ENCODE data around the gene FAN1. TPM values are rescaled to one million over a fixed set of nuclear protein-coding genes. Genes with fewer than 3 reads are reported as not detected.

Gene FAN1
- total and polyA plus RNA-seq, 7 donors, result 12.4 to 64.2 (median 25.0) TPM

DNA sequence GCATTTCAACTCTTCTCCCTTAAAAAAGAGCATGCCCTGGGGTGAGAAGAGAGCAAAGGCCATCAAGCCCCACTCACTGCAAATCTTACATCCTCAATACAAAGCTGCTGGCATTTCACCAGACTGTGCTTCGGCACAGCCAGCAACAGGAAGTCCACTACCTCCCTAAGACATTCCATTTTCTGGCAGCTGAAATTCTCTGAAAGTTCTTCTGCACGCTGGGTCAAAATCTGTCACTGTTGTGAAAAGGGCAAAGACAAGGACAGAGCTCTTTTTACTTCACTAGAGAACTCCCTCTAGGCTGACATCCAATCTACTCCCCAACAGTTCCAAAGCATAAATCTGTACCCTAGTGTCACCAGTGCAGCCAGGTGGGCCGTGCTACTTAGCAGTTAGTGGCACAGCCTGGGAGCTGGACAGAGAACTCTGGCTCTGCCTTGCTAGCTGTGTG, 81.4 kb downstream of the FAN1 start:
- no peaks in the 10 kb centered on the region for H3K9me3 ChIP-seq
- peak overlapping the region; percentile 59 for H3K27ac ChIP-seq
- no peak for TF ChIP-seq CTCF (IDR thresholded peaks at IDR 0.05)
- intact Hi-C loops (cut with DNase I), result no loop called here
- peak; percentile 62 to 86 (median 80) for ATAC-seq
- H3K4me3 ChIP-seq, result no peak overlapping the region
- WGBS, 3 donors, result 4 to 7% (median 5%) methylated on average over 3 of the region's 3 CpGs
- peaks cover 84% of the 10 kb centered on the region for H3K4me1 ChIP-seq
- no peaks in the 10 kb centered on the region for H3K27me3 ChIP-seq (ENCODE audit: insufficient read depth in 3 of 3, low read length in 2 of 3)
- H3K36me3 ChIP-seq (ENCODE audit: insufficient read depth in 1 of 2, low read depth in 1 of 2), result peaks cover 7 to 38% of the 10 kb centered on the region in 2 donors
- DNase-seq, result peak in 1 of 2 donors; percentile 64

GRCh38 chr15:30990036-30990435, 86.3 kb downstream of the FAN1 start:
- Histone ChIP-seq H3K27me3 (ENCODE audit: insufficient read depth in 3 of 3, low read length in 2 of 3) (no peaks in the 10 kb centered on the region), H3K27ac (peak overlapping the region; percentile 92), H3K9me3 (no peaks in the 10 kb centered on the region), H3K36me3 (ENCODE audit: insufficient read depth in 1 of 2, low read depth in 1 of 2) (peaks cover 0 to 14% of the 10 kb centered on the region in 2 donors), H3K4me1 (peaks cover 56% of the 10 kb centered on the region), H3K4me3 (peak overlapping the region; percentile 84)
- ATAC-seq, result no peak
- no peak for DNase-seq
- 41 to 61% (median 44%) methylated on average over 2 of the region's 2 CpGs for WGBS, 3 donors
- intact Hi-C loops (cut with DNase I), result loop anchor here (2.0 to 10.0 kb wide), 8 partner anchors 33 to 337 kb away; partner anchors contain the start of genes FAN1 (in 1 of the 2) and KLF13 (in 1 of the 2)
- no peak for TF ChIP-seq CTCF (IDR thresholded peaks at IDR 0.05)

- no peak for TF ChIP-seq CTCF (IDR thresholded peaks at IDR 0.05)
- Histone ChIP-seq H3K27me3 (ENCODE audit: insufficient read depth in 3 of 3, low read length in 2 of 3) (no peaks in the 10 kb centered on the region), H3K4me3 (peak overlapping the region; percentile 84), H3K36me3 (ENCODE audit: insufficient read depth in 1 of 2, low read depth in 1 of 2) (peaks cover 0 to 14% of the 10 kb centered on the region in 2 donors), H3K9me3 (no peaks in the 10 kb centered on the region), H3K27ac (peak overlapping the region; percentile 92), H3K4me1 (peaks cover 50% of the 10 kb centered on the region)
- intact Hi-C loops (cut with DNase I), result loop anchor here (2.0 to 10.0 kb wide), 8 partner anchors 33 to 337 kb away; partner anchors contain the start of genes FAN1 (in 1 of the 2) and KLF13 (in 1 of the 2)
- no peak for DNase-seq
- 4 to 5% (median 4%) methylated on average over 24 of the region's 24 CpGs for WGBS, 3 donors
- ATAC-seq, result peak; percentile 9 to 39 (median 26)
These were observed 86.9 kb downstream of the FAN1 start for GRCh38 chr15:30990446-30991254.

DNA sequence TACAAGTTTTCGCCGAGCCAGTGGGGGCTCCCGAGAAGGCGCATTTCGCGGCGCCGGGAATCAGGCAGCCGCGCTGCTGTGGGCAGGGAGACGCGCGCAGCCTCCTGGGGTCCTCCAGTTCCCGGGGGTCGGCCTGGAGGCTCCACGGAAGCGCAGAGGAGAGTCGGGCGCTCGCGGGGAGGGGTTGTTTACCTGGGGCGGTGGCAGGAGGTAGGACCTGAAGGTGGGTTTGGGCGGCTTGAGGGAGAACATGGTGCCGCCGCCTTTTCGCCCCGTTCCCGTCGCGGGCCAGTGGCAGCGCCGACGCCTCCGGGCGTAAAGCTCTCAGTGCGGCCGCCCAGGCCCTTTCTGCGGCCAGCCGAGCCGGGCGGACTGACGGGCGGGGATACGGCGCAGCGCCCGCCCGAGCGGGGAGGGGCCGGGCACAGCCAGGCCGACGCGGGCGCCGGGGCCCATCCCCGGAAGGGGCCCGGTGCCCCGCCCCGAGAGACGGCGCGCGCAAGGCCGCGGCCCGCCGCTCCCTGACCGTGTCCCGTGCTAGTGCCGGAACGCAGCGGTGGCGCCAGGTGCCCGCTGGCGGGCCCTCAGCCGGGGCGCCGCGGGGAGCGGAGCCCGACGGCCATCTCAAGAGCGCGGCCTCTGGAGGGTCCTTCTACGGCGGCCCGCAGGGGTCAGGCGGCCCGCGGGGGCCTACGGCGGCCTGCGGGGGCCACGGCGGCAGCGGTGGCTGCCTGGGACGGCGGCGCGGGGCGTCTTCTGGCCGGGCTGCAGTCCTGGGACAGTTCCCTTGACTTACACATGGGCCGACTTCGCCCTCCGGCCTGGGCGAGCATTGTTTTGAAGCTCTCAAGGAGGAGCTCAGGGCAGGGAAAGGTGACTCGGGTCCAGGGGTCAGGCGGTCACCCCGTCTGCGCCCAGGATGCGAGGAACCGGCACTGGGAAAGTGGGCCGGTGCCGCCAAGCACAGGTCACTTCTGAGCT, 87.8 kb downstream of the FAN1 start, which contains the start of gene MTMR10:
MTMR10 (minus strand) TSS at position 374 of the 981 bp plus-strand sequence; CDS start at position 252, 122 bp downstream.
- H3K27me3 ChIP-seq (ENCODE audit: insufficient read depth in 3 of 3, low read length in 2 of 3), result no peaks in the 10 kb centered on the region
- H3K36me3 ChIP-seq (ENCODE audit: insufficient read depth in 1 of 2, low read depth in 1 of 2), result peaks cover 0 to 5% of the 10 kb centered on the region in 2 donors
- peaks cover 42% of the 10 kb centered on the region for H3K4me1 ChIP-seq
- WGBS, 3 donors, result 0% methylated on average over 57 to 114 of the region's 114 CpGs
- peak within 1 kb of the TSS; percentile 92 for H3K27ac ChIP-seq
- peak; percentile 90 to 92 (median 91) for ATAC-seq
- DNase-seq, result peak; percentile 66 to 89
- intact Hi-C loops (cut with DNase I), result loop anchor here (2.0 to 10.0 kb wide), 8 partner anchors 34 to 336 kb away; partner anchors contain the start of genes FAN1 (in 1 of the 2) and KLF13 (in 1 of the 2)
- TF ChIP-seq CTCF (IDR thresholded peaks at IDR 0.05), result no peak
- no peaks in the 10 kb centered on the region for H3K9me3 ChIP-seq
- peak within 1 kb of the TSS; percentile 84 for H3K4me3 ChIP-seq
